ENCODE measurements around the gene AGA. TPM values are rescaled to one million over a fixed set of nuclear protein-coding genes. Genes with fewer than 3 reads are reported as not detected.

The AGA gene
- total RNA-seq, 1 experiment from 2014 or later: 7.6 TPM

GRCh38 chr4:177391287-177391686 is 51.0 kb downstream of the AGA start:
- no peaks in the 10 kb centered on the region for H3K79me2 ChIP-seq (ENCODE audit: insufficient read depth, low read length)
- no peaks in the 10 kb centered on the region for H3K4me1 ChIP-seq (ENCODE audit: control insufficient read depth in 1 of 2, insufficient read depth in 2 of 2, low read length in 2 of 2)
- POLR2A ChIA-PET: no interaction called here
- no peaks in the 10 kb centered on the region for H4K20me1 ChIP-seq (ENCODE audit: insufficient read depth)
- TF ChIP-seq ZNF274 (IDR thresholded peaks at IDR 0.05; ENCODE audit: low read depth, low read length) (no peak), MAX (IDR thresholded peaks at IDR 0.05) (no peak), CBX3 (IDR thresholded peaks at IDR 0.05; ENCODE audit: low read depth) (no peak), SRF (IDR thresholded peaks at IDR 0.05; ENCODE audit: low read depth) (no peak), REST (IDR thresholded peaks at IDR 0.05; ENCODE audit: low read depth) (no peak), CTCF (IDR thresholded peaks at IDR 0.05 in 2 of 3, conservative IDR thresholded peaks at IDR 0.05 in 1 of 3; ENCODE audit: borderline replicate concordance in 1 of 3, insufficient read depth in 1 of 3, low read depth in 2 of 3, low read length in 2 of 3) (no peak), EZH2 (IDR thresholded peaks at IDR 0.05) (no peak), FOSL1 (IDR thresholded peaks at IDR 0.05; ENCODE audit: low read depth) (no peak), POLR2A (IDR thresholded peaks at IDR 0.05; ENCODE audit: borderline replicate concordance, extremely low read depth, insufficient read depth, insufficient read length) (no peak), EZH2phosphoT487 (IDR thresholded peaks at IDR 0.05; ENCODE audit: borderline replicate concordance) (no peak), ATF3 (IDR thresholded peaks at IDR 0.05) (no peak), ZFX (IDR thresholded peaks at IDR 0.05) (no peak), ZBTB33 (IDR thresholded peaks at IDR 0.05; ENCODE audit: extremely low read depth, insufficient replicate concordance, low read length) (no peak), JUND (IDR thresholded peaks at IDR 0.05) (no peak), POLR2AphosphoS5 (IDR thresholded peaks at IDR 0.05; ENCODE audit: low read depth, low read length) (no peak), YY1 (IDR thresholded peaks at IDR 0.05; ENCODE audit: extremely low read depth, insufficient replicate concordance, low read depth, low read length) (no peak), TCF7L2 (IDR thresholded peaks at IDR 0.05; ENCODE audit: borderline replicate concordance, extremely low read depth, insufficient read depth, insufficient read length) (no peak), SP1 (IDR thresholded peaks at IDR 0.05; ENCODE audit: low read depth) (no peak), EGR1 (IDR thresholded peaks at IDR 0.05; ENCODE audit: low read depth) (no peak), CEBPB (IDR thresholded peaks at IDR 0.05; ENCODE audit: low read depth) (no peak)
- no peaks in the 10 kb centered on the region for H3K9me2 ChIP-seq (ENCODE audit: insufficient read depth)
- intact Hi-C loops (cut with micrococcal nuclease): no loop called here
- H3K4me3 ChIP-seq (replicated peaks in 1 of 2; ENCODE audit: low read depth in 1 of 2, low read length in 2 of 2): no peak overlapping the region
- H3K36me3 ChIP-seq (ENCODE audit: control insufficient read depth in 1 of 2, insufficient read depth in 2 of 2, low read length in 2 of 2): no peaks in the 10 kb centered on the region
- no TSS peak for BruUV-seq (replicated peaks)
- no peak overlapping the region for H3K27ac ChIP-seq (ENCODE audit: low read depth, low read length)
- H3K9me3 ChIP-seq (ENCODE audit: control insufficient read depth in 1 of 2, insufficient read depth in 1 of 2, low read depth in 1 of 2, low read length in 2 of 2): no peaks in the 10 kb centered on the region
- H3K4me2 ChIP-seq (ENCODE audit: low read length): no peak overlapping the region
- H2AFZ ChIP-seq (ENCODE audit: low read depth, low read length, poor library complexity, severe bottlenecking): no peak overlapping the region
- CTCF ChIA-PET: no interaction called here
- H3K9ac ChIP-seq (ENCODE audit: low read length): no peak overlapping the region
- ATAC-seq (no peak), DNase-seq (ENCODE audit: low read depth, low spot score) (no peak)
- H3K27me3 ChIP-seq (ENCODE audit: insufficient read depth, low read length): no peaks in the 10 kb centered on the region
- RAD21 ChIA-PET (ENCODE audit: low non-redundant PET in 1 of 2, low total read pairs in 2 of 2, uncharacterized antibody in 2 of 2, unreplicated experiment in 2 of 2): no interaction called here
